ENCODE results near the gene LAMA3.
A peak's percentile ranks its signal among the peaks of the same experiment; 100 is the strongest.

Gene LAMA3, protein sequence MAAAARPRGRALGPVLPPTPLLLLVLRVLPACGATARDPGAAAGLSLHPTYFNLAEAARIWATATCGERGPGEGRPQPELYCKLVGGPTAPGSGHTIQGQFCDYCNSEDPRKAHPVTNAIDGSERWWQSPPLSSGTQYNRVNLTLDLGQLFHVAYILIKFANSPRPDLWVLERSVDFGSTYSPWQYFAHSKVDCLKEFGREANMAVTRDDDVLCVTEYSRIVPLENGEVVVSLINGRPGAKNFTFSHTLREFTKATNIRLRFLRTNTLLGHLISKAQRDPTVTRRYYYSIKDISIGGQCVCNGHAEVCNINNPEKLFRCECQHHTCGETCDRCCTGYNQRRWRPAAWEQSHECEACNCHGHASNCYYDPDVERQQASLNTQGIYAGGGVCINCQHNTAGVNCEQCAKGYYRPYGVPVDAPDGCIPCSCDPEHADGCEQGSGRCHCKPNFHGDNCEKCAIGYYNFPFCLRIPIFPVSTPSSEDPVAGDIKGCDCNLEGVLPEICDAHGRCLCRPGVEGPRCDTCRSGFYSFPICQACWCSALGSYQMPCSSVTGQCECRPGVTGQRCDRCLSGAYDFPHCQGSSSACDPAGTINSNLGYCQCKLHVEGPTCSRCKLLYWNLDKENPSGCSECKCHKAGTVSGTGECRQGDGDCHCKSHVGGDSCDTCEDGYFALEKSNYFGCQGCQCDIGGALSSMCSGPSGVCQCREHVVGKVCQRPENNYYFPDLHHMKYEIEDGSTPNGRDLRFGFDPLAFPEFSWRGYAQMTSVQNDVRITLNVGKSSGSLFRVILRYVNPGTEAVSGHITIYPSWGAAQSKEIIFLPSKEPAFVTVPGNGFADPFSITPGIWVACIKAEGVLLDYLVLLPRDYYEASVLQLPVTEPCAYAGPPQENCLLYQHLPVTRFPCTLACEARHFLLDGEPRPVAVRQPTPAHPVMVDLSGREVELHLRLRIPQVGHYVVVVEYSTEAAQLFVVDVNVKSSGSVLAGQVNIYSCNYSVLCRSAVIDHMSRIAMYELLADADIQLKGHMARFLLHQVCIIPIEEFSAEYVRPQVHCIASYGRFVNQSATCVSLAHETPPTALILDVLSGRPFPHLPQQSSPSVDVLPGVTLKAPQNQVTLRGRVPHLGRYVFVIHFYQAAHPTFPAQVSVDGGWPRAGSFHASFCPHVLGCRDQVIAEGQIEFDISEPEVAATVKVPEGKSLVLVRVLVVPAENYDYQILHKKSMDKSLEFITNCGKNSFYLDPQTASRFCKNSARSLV (N-terminal part only)

GRCh38 chr18:23689031-23689615 is at the start of gene LAMA3:
LAMA3 (plus strand) TSS chr18:23689453; CDS start chr18:23689684, 231 bp downstream.
- ChIA-PET CTCF (interaction anchor here (1.3 kb wide), 2 partner anchors 13 to 63 kb away, joined by 3 to 5 read pairs; no protein-coding TSS in a partner anchor), POLR2A (interaction anchor here (0.6 to 1.4 kb wide), 6 partner anchors 23 to 665 kb away, joined by 3 to 8 read pairs (median 4); a partner anchor contains a TSS)
- peak within 1 kb of the TSS; percentile 91 for H3K27ac ChIP-seq (ENCODE audit: extremely low read depth, low read depth, low read length)
- peaks cover 5% of the 10 kb centered on the region for H3K4me1 ChIP-seq (ENCODE audit: control insufficient read depth, insufficient read depth, low read length)
- H3K9me3 ChIP-seq (ENCODE audit: control insufficient read depth, insufficient read depth, low read depth, low read length): no peaks in the 10 kb centered on the region
- no peaks in the 10 kb centered on the region; a peak in 1 of 3 replicates for H3K36me3 ChIP-seq (ENCODE audit: control insufficient read depth in 2 of 2, insufficient read depth in 1 of 2, low read length in 2 of 2)
- peak within 1 kb of the TSS; percentile 60 for H3K4me3 ChIP-seq (ENCODE audit: low read depth, low read length)
- no peak; the same call in 1 of the 2 replicates for TF ChIP-seq KLF16 (tag by site-specific recombination; IDR thresholded peaks at IDR 0.05)
- TF ChIP-seq, protein P1, sequence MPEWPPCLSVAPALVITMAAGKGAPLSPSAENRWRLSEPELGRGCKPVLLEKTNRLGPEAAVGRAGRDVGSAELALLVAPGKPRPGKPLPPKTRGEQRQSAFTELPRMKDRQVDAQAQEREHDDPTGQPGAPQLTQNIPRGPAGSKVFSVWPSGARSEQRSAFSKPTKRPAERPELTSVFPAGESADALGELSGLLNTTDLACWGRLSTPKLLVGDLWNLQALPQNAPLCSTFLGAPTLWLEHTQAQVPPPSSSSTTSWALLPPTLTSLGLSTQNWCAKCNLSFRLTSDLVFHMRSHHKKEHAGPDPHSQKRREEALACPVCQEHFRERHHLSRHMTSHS (tag by site-specific recombination; IDR thresholded peaks at IDR 0.05): no peak
- no peak for TF ChIP-seq GFI1B (tag by site-specific recombination; IDR thresholded peaks at IDR 0.05)
- peak; percentile 58 for TF ChIP-seq ZBTB11 (tag by site-specific recombination; conservative IDR thresholded peaks at IDR 0.05; ENCODE audit: low read depth)
- peak; percentile 96 for TF ChIP-seq IKZF3 (tag by site-specific recombination; IDR thresholded peaks at IDR 0.05)
- TF ChIP-seq ZNF350 (tag by site-specific recombination; IDR thresholded peaks at IDR 0.05): no peak
- TF ChIP-seq ZNF707 (tag by site-specific recombination; IDR thresholded peaks at IDR 0.05): no peak
- TF ChIP-seq SP3 (tag by site-specific recombination; IDR thresholded peaks at IDR 0.05): peak; percentile 73
- no peak for TF ChIP-seq ZNF416 (tag by site-specific recombination; IDR thresholded peaks at IDR 0.05)
- TF ChIP-seq ZNF654 (tag by site-specific recombination; IDR thresholded peaks at IDR 0.05; ENCODE audit: low read depth): no peak
- TF ChIP-seq OVOL3 (tag by site-specific recombination; IDR thresholded peaks at IDR 0.05): 0 out of 2 replicates have a peak, but pooled peaks have one; percentile 29
- no peak for TF ChIP-seq ZBTB21 (tag by site-specific recombination; IDR thresholded peaks at IDR 0.05)
- no peak for TF ChIP-seq ZNF670 (tag by site-specific recombination; IDR thresholded peaks at IDR 0.05; ENCODE audit: low read depth)
- TF ChIP-seq KLF8 (tag by site-specific recombination; IDR thresholded peaks at IDR 0.05): peak; percentile 76; the same call in 1 of the 2 replicates
- TF ChIP-seq ZNF621 (tag by site-specific recombination; IDR thresholded peaks at IDR 0.05): no peak
- TF ChIP-seq ZNF148 (tag by site-specific recombination; IDR thresholded peaks at IDR 0.05; ENCODE audit: borderline replicate concordance): no peak
- TF ChIP-seq, protein P2, sequence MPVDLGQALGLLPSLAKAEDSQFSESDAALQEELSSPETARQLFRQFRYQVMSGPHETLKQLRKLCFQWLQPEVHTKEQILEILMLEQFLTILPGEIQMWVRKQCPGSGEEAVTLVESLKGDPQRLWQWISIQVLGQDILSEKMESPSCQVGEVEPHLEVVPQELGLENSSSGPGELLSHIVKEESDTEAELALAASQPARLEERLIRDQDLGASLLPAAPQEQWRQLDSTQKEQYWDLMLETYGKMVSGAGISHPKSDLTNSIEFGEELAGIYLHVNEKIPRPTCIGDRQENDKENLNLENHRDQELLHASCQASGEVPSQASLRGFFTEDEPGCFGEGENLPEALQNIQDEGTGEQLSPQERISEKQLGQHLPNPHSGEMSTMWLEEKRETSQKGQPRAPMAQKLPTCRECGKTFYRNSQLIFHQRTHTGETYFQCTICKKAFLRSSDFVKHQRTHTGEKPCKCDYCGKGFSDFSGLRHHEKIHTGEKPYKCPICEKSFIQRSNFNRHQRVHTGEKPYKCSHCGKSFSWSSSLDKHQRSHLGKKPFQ (tag by site-specific recombination; IDR thresholded peaks at IDR 0.05): peak; percentile 43; the same call in 1 of the 2 replicates
- no peak for TF ChIP-seq ZNF23 (tag by site-specific recombination; IDR thresholded peaks at IDR 0.05; ENCODE audit: borderline replicate concordance)
- no peak for TF ChIP-seq ZNF791 (tag by site-specific recombination; IDR thresholded peaks at IDR 0.05)
- TF ChIP-seq ZNF302 (tag by site-specific recombination; IDR thresholded peaks at IDR 0.05; ENCODE audit: low read depth): no peak
- TF ChIP-seq ZBTB8A (tag by site-specific recombination; IDR thresholded peaks at IDR 0.05): peak; percentile 82
- TF ChIP-seq ZNF175 (tag by site-specific recombination; IDR thresholded peaks at IDR 0.05): no peak
- no peak for TF ChIP-seq ZNF114 (tag by site-specific recombination; IDR thresholded peaks at IDR 0.05)
- no peak for TF ChIP-seq ZNF10 (tag by site-specific recombination; IDR thresholded peaks at IDR 0.05)
- TF ChIP-seq ZNF664 (tag by site-specific recombination; IDR thresholded peaks at IDR 0.05): no peak
- 0 out of 2 replicates have a peak, but pooled peaks have one; percentile 53 for TF ChIP-seq ZNF24 (tag by site-specific recombination; IDR thresholded peaks at IDR 0.05)
